GM19463 (cell line): ENCODE measurements around the gene LRRN3.

ENCODE experiments used
- ATAC-seq: cut with Tn5 transposase; IDR thresholded peaks from one replicate; pipeline ENCODE4 v1.9.1; 2021; ENCODE audit warnings: mild to moderate bottlenecking, moderate library complexity; ENCODE audit not compliant: unreplicated experiment

The LRRN3 gene

DNA sequence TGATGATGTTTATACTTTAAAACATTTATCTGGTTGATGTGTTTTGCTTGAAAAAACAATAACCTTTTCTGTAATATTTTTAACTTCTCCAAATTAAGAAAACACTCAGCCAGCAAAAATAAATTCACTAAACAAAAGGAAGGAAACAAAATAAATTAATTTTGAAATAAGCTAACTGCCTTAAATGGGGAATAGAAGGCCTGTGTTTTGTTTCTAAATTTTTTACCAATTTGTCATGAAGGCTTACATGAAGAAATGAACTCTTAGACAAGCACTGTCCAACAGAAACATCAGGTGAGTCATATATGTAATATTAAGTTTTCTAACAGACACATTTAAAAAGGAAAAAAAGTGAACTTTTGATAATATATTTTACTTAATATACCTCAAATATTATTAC lies 68.5 kb downstream of the LRRN3 start:
- no peak for ATAC-seq

DNA sequence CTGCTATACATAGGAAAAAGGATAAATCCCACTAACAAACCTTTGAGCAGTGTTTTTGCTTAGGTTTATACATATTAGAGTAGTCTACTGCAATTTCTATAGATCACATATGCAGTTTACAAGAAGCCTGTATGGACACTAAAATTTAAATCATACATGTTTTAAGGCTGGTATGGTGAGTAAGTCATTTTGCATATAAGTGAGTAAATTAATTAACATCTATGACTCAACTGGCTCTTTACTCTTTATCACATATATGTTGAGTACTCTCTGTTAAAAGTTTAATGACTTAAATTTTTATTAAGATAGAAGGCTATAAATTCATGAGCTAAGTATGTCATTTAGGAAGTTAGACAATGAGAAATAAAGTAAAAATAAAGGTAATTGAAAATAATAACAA lies 69.4 kb downstream of the LRRN3 start:
- no peak for ATAC-seq

DNA sequence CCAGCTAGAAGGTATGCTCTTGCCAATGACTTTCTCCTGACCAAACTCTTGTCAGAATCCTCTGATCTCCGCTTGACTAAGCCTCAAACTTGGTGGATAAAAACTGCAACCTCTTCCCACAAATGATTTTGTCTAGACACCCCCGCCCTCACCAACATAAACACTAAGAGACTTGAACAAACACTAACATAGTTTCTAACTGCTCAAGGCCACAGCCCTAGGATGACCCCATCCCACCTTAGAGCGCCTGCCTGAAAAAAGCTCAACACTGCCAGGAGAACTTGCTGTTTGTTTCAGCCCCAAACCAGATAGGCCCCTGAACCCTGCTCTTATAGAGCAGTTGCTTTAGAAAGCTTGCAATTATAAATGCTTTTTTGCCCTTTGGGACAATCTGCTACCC lies 71.8 kb downstream of the LRRN3 start:
- no peak for ATAC-seq

DNA sequence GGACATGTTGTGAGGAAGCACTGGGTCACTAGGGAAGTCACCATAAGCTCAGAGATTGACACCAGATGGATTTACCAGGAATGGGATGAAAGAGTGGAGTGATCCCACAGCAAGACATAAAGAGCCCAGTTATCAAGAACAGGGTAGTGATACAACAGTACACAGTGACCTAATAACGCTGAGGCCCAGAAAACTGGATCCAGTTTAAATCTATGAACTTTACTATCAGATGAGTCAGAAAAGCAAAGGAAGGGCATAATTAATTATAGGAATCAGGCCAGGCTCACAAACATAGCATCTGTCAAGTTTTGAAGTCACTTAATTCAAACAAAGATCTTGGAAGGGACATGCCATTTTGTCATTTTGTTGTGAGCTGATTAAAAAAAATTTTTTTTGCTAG lies 73.5 kb downstream of the LRRN3 start:
- ATAC-seq: no peak

DNA sequence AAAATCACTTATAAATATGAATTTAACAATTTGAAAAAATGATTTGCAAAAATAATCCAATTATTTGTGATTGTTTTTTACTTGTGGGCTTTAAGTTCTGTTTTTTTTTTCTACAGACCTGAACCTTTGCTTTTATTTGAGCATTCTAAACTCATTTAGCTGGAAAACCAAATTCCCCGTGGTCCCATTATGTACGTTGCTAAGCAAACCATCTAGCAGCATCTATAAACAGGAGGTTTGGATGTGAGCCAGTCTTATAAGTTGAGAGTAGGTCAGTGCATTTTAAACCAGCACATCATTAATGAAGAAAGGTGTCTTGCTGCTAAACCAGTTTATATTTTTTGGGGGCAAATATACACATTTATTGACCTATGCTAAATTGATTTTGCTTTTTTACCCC lies 77.3 kb downstream of the LRRN3 start:
- no peak for ATAC-seq

DNA sequence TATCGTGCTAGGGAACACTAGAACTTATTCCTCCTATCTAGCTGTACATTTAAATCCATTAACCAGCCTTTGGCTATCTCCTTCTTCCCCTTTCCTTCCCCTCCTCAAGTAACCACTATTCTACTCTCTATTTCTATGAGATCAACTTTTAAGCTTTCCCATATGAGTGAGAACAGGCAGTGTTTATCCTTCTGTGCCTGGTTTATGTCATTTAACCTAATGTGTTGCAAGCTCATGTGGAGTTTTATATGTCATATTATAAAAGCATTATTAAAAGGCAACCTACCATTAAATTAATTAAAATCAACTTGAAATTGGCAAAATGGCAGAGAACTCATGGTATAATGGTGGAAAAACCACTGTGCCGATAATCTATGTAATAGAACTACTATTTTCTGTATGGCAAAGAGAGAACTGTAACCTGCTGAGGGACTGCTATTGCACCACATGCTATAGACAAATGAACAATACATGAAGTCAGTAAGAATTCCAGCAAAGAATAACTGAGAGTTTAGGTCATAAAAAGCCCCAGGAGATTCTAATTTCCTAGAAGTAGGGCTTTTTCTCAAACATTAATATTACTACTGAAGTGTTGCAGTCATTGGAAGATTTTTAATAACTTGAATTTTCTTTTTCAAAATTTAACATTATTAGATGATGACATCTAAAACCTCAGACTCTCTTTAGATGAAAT lies 81.8 kb downstream of the LRRN3 start:
- no peak for ATAC-seq

DNA sequence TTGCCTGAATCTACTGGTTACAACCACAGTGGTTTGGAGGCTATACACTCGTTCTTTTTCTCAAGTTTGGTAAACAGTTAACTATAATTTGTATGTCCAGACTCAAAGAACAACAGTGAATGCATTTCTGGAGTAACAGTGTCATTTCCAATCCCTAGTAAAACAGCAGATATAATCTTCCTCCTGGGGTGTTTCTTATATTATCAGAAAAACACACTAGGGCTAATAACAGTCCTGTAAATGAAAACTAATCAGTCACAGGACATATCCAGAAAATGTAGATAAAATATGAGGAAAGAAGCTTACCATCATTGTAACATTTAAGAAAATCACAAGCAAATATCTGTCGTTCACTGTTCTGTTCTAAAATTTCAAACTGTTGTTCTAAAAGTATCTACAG lies 82.6 kb downstream of the LRRN3 start:
- no peak for ATAC-seq

DNA sequence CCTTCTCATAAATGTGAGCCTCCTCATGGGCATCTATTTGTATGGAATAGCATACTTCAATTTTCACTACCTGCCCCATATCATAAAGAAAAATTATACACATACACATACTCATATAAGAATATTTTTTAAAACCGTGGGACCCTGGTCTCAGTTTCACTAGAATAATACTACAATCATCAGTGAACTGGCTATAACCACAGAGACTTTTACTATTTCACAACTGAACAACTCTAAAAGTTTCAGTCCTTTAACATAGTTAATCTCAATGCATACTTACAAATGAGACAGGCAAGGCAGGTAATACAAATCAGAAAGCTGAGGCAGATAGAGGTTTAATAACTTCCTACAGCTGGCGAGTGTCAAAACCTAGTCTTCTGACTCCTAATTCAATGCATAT lies 83.1 kb downstream of the LRRN3 start:
- ATAC-seq: peak; percentile 62

DNA sequence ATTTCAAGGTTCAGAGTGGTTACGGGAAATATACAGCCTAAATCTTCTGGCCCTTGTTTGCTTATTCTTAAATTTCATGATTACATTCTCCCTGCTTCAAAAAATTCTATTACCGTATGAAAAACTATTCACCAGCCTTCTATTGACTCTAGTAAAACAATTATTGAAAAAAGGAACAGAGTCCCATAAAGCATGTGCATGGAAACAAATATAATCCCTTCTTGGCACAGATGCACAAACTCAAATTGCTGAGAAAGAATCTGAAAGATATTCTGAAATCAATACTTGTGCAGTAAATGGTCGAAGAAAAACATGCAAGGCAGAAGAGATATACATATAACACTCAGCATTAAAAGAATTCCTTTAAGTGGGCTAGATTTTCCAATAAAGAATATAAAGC lies 83.6 kb downstream of the LRRN3 start:
- ATAC-seq: no peak
